PC-9 (cell line): ENCODE measurements around the gene RYR1. TPM values are rescaled to one million over a fixed set of nuclear protein-coding genes. Genes with fewer than 3 reads are reported as not detected.

Experiments used
- BruUV-seq: library from RNA; stranded (reverse); fragments of 400-500 nt; replicated peaks from 2 replicates; lab custom pipeline; 2021; lab: Mats Ljungman, UMichigan
- CTCF ChIA-PET: fragments of 300-600 bp; sonication (Branson Sonifier 250); formaldehyde crosslinking; loops from one replicate; lab custom pipeline; 2022; ENCODE audit warnings: antibody characterized with exemption; lab: Charles Lee
- POLR2A ChIA-PET: fragments of 300-600 bp; sonication (Branson Sonifier 250); formaldehyde crosslinking; loops from one replicate; lab custom pipeline; 2022; ENCODE audit warnings: antibody characterized with exemption; ENCODE audit not compliant: unreplicated experiment; lab: Charles Lee
- DNase-seq, 2 experiments: peaks; one replicate each; pipeline versions ENCODE4 v3.0.0 to v3.0.0-alpha.2; 2015 to 2022; ENCODE audit warnings: mixed read lengths in 1 of 2
- H2AFZ ChIP-seq: fragments of 200-600 bp; sonication (generic); 2 replicates; pipeline ENCODE4 v1.8.1; 2017; ENCODE audit warnings: antibody characterized with exemption
- H3F3A ChIP-seq: fragments of 200-600 bp; sonication (generic); 2 replicates; pipeline ENCODE4 v1.8.1; 2017; ENCODE audit warnings: antibody characterized with exemption, mild to moderate bottlenecking, low read depth; ENCODE audit not compliant: insufficient read depth
- H3K27ac ChIP-seq: fragments of 200-600 bp; sonication (generic); 2 replicates; pipeline ENCODE4 v1.6.1; 2016; ENCODE audit warnings: mixed run types
- H3K27me3 ChIP-seq: fragments of 200-600 bp; sonication (generic); 2 replicates; pipeline ENCODE4 v1.6.1; 2016; ENCODE audit warnings: low read depth, mixed run types; ENCODE audit not compliant: insufficient read depth
- H3K36me3 ChIP-seq: fragments of 200-600 bp; sonication (generic); 2 replicates; pipeline ENCODE4 v1.6.1; 2016; ENCODE audit warnings: low read depth, mixed run types
- H3K4me1 ChIP-seq: fragments of 200-600 bp; sonication (generic); replicated peaks from 2 replicates; pipeline ENCODE4 v1.6.1; 2016; ENCODE audit warnings: mixed run types; ENCODE audit not compliant: insufficient read depth
- H3K4me2 ChIP-seq: fragments of 200-600 bp; sonication (generic); 2 replicates; pipeline ENCODE4 v1.6.1; 2017; ENCODE audit warnings: mixed run types
- H3K4me3 ChIP-seq: fragments of 200-600 bp; sonication (generic); 2 replicates; pipeline ENCODE4 v1.6.1; 2016; ENCODE audit warnings: mixed run types
- H3K79me2 ChIP-seq: fragments of 200-600 bp; sonication (generic); 2 replicates; pipeline ENCODE4 v1.6.1; 2017; ENCODE audit warnings: low read depth, mixed run types
- H3K9me2 ChIP-seq: fragments of 200-600 bp; sonication (generic); 2 replicates; pipeline ENCODE4 v1.8.1; 2017; ENCODE audit warnings: mild to moderate bottlenecking; ENCODE audit not compliant: insufficient read depth
- H3K9me3 ChIP-seq: fragments of 200-600 bp; sonication (generic); 2 replicates; pipeline ENCODE4 v1.8.1; 2016; ENCODE audit warnings: low read depth; ENCODE audit not compliant: insufficient read depth
- H4K20me1 ChIP-seq: fragments of 200-600 bp; sonication (generic); 2 replicates; pipeline ENCODE4 v1.8.1; 2017; ENCODE audit not compliant: insufficient read depth
- EZH2 ChIP-seq: fragments of 200-600 bp; sonication (generic); IDR thresholded peaks from 2 replicates; pipeline ENCODE4 v1.8.0; 2017; ENCODE audit warnings: antibody characterized with exemption, low read depth
- intact Hi-C: fragments of 100-400 bp; cut with micrococcal nuclease; formaldehyde crosslinking; loops from one replicate; pipeline ENCODE4 v1.10.0; 2022; ENCODE audit not compliant: unreplicated experiment
- total RNA-seq: library from RNA; stranded (reverse); gene quantifications from 2 replicates; pipeline ENCODE4 v1.2.3, GENCODE V29; 2021
- TF ChIP-seq, protein P1 (sequence below): fragments of 200-600 bp; sonication (generic); conservative IDR thresholded peaks from 2 replicates; pipeline ENCODE4 v1.6.1; 2017; ENCODE audit warnings: mixed run types, antibody characterized with exemption, mild to moderate bottlenecking, moderate library complexity

RYR1 gene
- total RNA-seq, 1 experiment from 2014 or later = 1.0 TPM

DNA sequence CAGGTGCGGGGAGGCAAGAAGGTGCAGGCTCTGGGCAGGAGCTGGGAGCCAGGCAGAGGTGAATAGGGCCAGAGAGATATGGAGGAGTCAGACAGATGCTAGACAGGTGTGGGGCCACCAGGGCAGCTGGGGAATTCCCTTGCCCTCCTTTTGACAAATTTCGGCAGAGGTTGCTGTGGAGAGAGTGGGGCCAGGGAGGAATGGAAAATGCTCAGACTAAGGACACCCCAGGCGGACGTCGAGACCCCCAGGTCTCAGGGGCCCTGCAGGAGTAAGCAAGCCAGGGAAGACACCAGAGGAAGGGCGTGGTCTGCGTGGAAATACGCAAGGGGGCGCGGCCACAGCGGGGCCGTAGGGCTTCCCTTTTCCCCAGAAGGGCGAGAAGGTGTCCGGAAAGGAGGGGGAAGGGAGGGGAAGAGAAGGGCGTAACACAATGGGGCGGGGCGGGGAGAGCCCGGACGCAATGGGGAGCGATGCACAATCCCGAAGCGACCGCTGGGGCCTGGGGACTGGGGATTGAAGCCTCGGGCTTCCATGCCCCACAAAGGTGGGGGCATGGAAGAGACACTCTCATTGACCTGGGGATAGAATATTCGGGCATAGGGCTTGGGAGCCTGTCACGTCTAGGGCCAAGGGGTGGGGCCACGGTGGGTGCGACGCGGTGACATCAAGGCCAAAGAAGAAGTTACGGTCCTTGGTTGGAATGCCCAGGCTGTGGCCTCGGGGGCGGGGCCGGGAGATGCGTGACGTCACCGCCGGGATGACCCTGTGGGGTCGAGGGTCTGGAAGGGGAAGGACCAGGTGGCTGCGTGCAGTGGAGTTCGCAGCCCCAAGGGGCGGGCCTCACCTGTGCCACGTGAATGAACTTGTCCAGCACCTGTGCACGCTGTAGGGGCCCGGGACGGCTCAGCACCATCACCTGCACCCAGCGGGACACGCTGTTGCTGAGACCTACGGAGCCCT, 15.7 kb upstream of the RYR1 start:
- H3K9me3 ChIP-seq = no peaks in the 10 kb centered on the region
- intact Hi-C loops = no loop called here
- ChIA-PET CTCF (no interaction called here), POLR2A (no interaction called here)
- no peaks in the 10 kb centered on the region for H3K27me3 ChIP-seq
- 0 out of 2 replicates have a peak overlapping the region, but pooled peaks have one; percentile 29 for H2AFZ ChIP-seq
- no peak for TF ChIP-seq EZH2
- TF ChIP-seq, protein P1, sequence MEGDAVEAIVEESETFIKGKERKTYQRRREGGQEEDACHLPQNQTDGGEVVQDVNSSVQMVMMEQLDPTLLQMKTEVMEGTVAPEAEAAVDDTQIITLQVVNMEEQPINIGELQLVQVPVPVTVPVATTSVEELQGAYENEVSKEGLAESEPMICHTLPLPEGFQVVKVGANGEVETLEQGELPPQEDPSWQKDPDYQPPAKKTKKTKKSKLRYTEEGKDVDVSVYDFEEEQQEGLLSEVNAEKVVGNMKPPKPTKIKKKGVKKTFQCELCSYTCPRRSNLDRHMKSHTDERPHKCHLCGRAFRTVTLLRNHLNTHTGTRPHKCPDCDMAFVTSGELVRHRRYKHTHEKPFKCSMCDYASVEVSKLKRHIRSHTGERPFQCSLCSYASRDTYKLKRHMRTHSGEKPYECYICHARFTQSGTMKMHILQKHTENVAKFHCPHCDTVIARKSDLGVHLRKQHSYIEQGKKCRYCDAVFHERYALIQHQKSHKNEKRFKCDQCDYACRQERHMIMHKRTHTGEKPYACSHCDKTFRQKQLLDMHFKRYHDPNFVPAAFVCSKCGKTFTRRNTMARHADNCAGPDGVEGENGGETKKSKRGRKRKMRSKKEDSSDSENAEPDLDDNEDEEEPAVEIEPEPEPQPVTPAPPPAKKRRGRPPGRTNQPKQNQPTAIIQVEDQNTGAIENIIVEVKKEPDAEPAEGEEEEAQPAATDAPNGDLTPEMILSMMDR = 0 out of 2 replicates have a peak, but pooled peaks have one; percentile 19
- no peaks in the 10 kb centered on the region for H4K20me1 ChIP-seq
- H3F3A ChIP-seq = peaks cover 11% of the 10 kb centered on the region; the same call in 1 of the 2 replicates
- no peaks in the 10 kb centered on the region for H3K9me2 ChIP-seq
- no TSS peak for BruUV-seq
- no peak overlapping the region for H3K27ac ChIP-seq
- H3K79me2 ChIP-seq = no peaks in the 10 kb centered on the region
- peak overlapping the region; percentile 79 for H3K4me2 ChIP-seq
- peak in 1 of 2 experiments; percentile 48 for DNase-seq
- no peaks in the 10 kb centered on the region for H3K36me3 ChIP-seq
- H3K4me1 ChIP-seq = peaks cover 11% of the 10 kb centered on the region; the same call in 1 of the 2 replicates
- peak overlapping the region; percentile 44; the same call in 1 of the 2 replicates for H3K4me3 ChIP-seq

DNA sequence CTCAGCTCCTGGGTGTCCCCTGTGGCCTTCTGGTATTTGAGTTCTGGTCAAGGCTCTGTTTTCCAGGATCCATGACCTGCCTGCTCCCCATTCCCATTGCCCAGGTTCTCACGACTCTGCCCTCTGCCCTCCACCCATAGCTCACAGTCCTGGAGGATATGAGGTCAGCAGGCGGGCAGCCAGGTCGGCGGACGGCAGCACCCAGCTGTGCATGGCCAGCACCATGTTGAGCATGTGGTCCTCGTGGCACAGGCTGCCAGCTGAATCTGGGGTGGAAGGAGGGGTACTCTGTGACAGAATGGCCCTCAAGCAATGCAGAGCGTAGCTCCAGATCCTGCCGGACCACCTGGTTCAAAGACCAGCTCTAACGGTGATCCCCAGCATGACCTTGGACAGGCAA, 12.6 kb upstream of the RYR1 start:
- Histone ChIP-seq H3K9me3 (no peaks in the 10 kb centered on the region), H3K79me2 (no peaks in the 10 kb centered on the region), H3F3A (peaks cover 11% of the 10 kb centered on the region; the same call in 1 of the 2 replicates), H3K4me1 (peaks cover 11% of the 10 kb centered on the region; the same call in 1 of the 2 replicates), H2AFZ (no peak overlapping the region), H3K4me3 (no peak overlapping the region), H3K27ac (no peak overlapping the region), H4K20me1 (no peaks in the 10 kb centered on the region), H3K27me3 (peaks cover 6% of the 10 kb centered on the region; the same call in 1 of the 2 replicates), H3K4me2 (no peak overlapping the region), H3K36me3 (no peaks in the 10 kb centered on the region), H3K9me2 (no peaks in the 10 kb centered on the region)
- BruUV-seq = no TSS peak
- CTCF ChIA-PET = interaction anchor here (0.6 kb wide), 1 partner anchor 358 kb away, joined by 3 read pairs; no protein-coding TSS in a partner anchor
- intact Hi-C loops = no loop called here
- DNase-seq = no peak
- TF ChIP-seq, protein P1 = no peak
- no peak for TF ChIP-seq EZH2
- POLR2A ChIA-PET = no interaction called here

DNA sequence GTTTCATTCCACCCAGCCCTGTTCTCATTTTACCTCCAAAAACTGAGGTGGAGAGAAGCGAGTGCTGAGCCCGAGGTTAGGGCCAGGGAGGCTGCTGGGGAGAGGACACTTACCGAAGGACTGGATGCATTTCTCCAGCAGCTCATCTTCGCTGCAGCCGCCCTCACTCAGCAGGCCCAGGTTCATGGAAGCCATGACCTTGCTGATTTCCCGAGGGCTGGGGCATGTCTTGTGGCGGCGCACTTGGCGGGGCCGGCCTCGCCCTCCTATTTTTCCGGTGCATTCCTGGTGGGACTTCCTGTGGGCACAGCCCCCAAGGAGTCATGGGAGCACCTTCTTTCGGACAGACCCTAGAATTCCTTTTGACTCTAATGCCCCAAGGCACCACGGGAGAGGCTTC, 11.6 kb upstream of the RYR1 start:
- Histone ChIP-seq H3K27ac (no peak overlapping the region), H3K4me3 (no peak overlapping the region), H3K4me2 (no peak overlapping the region), H3K4me1 (peaks cover 11% of the 10 kb centered on the region; the same call in 1 of the 2 replicates), H3K36me3 (no peaks in the 10 kb centered on the region), H3K27me3 (peaks cover 6% of the 10 kb centered on the region; the same call in 1 of the 2 replicates), H3K79me2 (no peaks in the 10 kb centered on the region), H3F3A (peaks cover 11% of the 10 kb centered on the region; the same call in 1 of the 2 replicates), H3K9me2 (no peaks in the 10 kb centered on the region), H3K9me3 (no peaks in the 10 kb centered on the region), H4K20me1 (no peaks in the 10 kb centered on the region), H2AFZ (no peak overlapping the region)
- no TSS peak for BruUV-seq
- intact Hi-C loops = no loop called here
- no peak for DNase-seq
- CTCF ChIA-PET = no interaction called here
- POLR2A ChIA-PET = no interaction called here
- no peak for TF ChIP-seq EZH2
